Parathyroid adenoma (tissue), 2 donors: ENCODE results near the gene ABCC9.
"Not testable (repeated sequence)": the region's sequence is repeated elsewhere in the genome, so short reads cannot be mapped to it uniquely, and the experiment has no call there.

ENCODE experiments used
- H2AFZ ChIP-seq: fragments of 300-600 bp; sonication (generic); one replicate; pipeline ENCODE4 v1.7.0; 2017; ENCODE audit warnings: antibody characterized with exemption, mild to moderate bottlenecking
- H3K27ac ChIP-seq: fragments of 300-600 bp; sonication (generic); one replicate; pipeline ENCODE4 v1.7.0; 2017
- H3K27me3 ChIP-seq: fragments of 300-600 bp; sonication (generic); one replicate; pipeline ENCODE4 v1.7.0; 2017; ENCODE audit warnings: low read length; ENCODE audit not compliant: control insufficient read depth, insufficient read depth
- H3K36me3 ChIP-seq: fragments of 300-600 bp; sonication (generic); one replicate; pipeline ENCODE4 v1.7.0; 2017; ENCODE audit warnings: low read length; ENCODE audit not compliant: control insufficient read depth, insufficient read depth
- H3K4me1 ChIP-seq: fragments of 300-600 bp; sonication (generic); one replicate; pipeline ENCODE4 v1.7.0; 2017; ENCODE audit warnings: control low read depth
- H3K4me2 ChIP-seq: fragments of 300-600 bp; sonication (generic); one replicate; pipeline ENCODE4 v1.7.0; 2017; ENCODE audit warnings: low read length
- H3K4me3 ChIP-seq: fragments of 300-600 bp; sonication (generic); one replicate; pipeline ENCODE4 v1.7.0; 2017; ENCODE audit warnings: low read depth, low read length
- H3K79me2 ChIP-seq: fragments of 300-600 bp; sonication (generic); one replicate; pipeline ENCODE4 v1.7.0; 2017; ENCODE audit warnings: control low read depth
- H3K9ac ChIP-seq: fragments of 300-600 bp; sonication (generic); one replicate; pipeline ENCODE4 v1.7.0; 2017; ENCODE audit warnings: mild to moderate bottlenecking
- H3K9me3 ChIP-seq: fragments of 300-600 bp; sonication (generic); one replicate; pipeline ENCODE4 v1.7.0; 2017; ENCODE audit warnings: low read length; ENCODE audit not compliant: control insufficient read depth
- CTCF ChIP-seq: fragments of 300-600 bp; sonication (generic); IDR thresholded peaks from one replicate; pipeline ENCODE4 v1.7.0; 2017; ENCODE audit warnings: antibody characterized with exemption, mild to moderate bottlenecking
- donor health status: primary hyperparathyroidism.

Gene ABCC9

DNA sequence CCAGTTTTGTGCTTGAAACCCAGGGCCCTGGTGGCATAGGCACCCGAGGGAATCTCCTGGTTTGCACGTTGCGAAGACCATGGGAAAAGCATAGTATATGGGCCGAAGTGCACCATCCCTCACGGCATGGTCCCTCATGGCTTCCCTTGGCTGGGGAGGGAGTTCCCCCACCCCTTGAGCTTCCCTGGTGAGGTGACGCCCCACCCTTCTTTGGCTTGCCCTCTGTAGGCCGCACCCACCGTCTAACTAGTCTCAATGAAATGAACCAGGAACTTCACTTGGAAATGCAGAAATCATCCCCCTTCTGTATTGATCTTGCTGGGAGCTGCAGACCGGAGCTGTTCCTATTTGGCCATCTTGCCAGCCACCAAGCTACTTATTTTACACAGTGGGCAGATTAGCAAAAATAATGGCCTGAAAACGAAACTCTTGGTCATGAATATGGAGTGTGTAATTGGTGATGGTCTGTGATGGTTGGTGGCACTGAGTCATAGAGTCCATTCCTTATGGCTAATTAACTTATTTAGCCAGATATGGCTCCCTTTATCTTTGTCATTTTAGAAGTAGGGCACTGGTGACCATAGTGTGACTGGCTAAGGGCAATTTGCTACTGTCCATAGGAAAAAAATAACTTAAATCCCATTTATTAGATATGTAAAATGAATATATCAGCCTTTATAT is 145.4 kb downstream of the ABCC9 start:
- no peak overlapping the region for H3K27ac ChIP-seq
- H3K4me3 ChIP-seq: no peak overlapping the region
- no peaks in the 10 kb centered on the region for H3K36me3 ChIP-seq
- no peaks in the 10 kb centered on the region for H3K9me3 ChIP-seq
- H3K27me3 ChIP-seq: no peaks in the 10 kb centered on the region
- no peak overlapping the region for H3K9ac ChIP-seq
- no peak for TF ChIP-seq CTCF
- no peaks in the 10 kb centered on the region for H3K79me2 ChIP-seq
- no peak overlapping the region for H3K4me2 ChIP-seq
- H2AFZ ChIP-seq: no peak overlapping the region
- no peaks in the 10 kb centered on the region for H3K4me1 ChIP-seq

- H3K9me3 ChIP-seq, H3K27ac ChIP-seq, H3K36me3 ChIP-seq, H2AFZ ChIP-seq, H3K4me2 ChIP-seq, H3K79me2 ChIP-seq, H3K4me1 ChIP-seq, H3K9ac ChIP-seq, H3K4me3 ChIP-seq, H3K27me3 ChIP-seq: not testable (repeated sequence)
Measured at GRCh38 chr12:21794807-21795595, 146.2 kb downstream of the ABCC9 start.

- not testable (repeated sequence) for H3K4me3 ChIP-seq, H2AFZ ChIP-seq, H3K27me3 ChIP-seq, H3K9ac ChIP-seq, H3K4me1 ChIP-seq, H3K36me3 ChIP-seq, H3K4me2 ChIP-seq, H3K9me3 ChIP-seq, H3K27ac ChIP-seq, H3K79me2 ChIP-seq
Measured at GRCh38 chr12:21789687-21790086, 151.5 kb downstream of the ABCC9 start.

DNA sequence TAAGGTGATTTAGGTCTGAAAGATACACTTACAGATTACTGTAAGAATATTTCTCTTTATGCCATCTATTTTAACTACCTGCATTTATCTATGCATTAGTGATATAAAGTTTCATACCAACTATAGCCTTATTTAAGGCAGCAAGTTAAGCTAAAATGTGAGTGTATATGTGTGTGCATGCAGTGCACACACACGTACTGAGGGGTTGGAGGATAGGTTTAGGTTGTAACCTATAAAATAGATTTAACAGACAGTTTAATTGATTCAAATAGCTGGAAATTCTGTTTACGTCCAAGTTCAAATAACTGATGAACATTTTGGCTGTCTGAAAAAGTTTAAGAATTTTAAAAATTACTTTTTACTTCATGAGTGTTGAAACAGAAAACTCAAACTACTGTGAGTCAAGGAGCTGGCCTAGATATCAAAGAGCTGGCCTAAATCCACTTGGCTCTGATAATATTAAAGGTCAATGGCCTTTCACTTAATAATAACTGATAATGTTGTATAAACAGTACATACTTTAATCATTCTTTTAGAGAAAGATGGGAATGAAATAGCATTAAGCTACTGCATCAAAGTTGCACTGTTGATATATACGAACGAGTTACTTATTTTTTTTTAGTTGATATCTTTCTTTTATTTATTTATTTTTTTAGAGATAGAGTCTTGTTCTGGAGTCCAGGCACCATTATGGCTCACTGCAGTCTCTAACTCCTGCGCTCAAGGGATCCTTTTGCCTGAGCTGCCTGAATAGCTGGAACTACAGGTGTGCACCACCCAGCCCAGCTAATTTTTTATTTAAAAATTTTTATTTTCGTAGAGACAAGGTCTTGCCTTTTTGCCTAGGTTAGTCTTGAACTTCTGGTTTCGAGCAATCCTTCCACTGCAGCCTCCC is 152.9 kb downstream of the ABCC9 start:
- H3K27me3 ChIP-seq: no peaks in the 10 kb centered on the region
- H3K9me3 ChIP-seq: no peaks in the 10 kb centered on the region
- H3K9ac ChIP-seq: no peak overlapping the region
- H3K36me3 ChIP-seq: no peaks in the 10 kb centered on the region
- H3K4me2 ChIP-seq: no peak overlapping the region
- no peak for TF ChIP-seq CTCF
- no peak overlapping the region for H2AFZ ChIP-seq
- no peak overlapping the region for H3K27ac ChIP-seq
- no peak overlapping the region for H3K4me3 ChIP-seq
- no peaks in the 10 kb centered on the region for H3K4me1 ChIP-seq
- H3K79me2 ChIP-seq: no peaks in the 10 kb centered on the region

DNA sequence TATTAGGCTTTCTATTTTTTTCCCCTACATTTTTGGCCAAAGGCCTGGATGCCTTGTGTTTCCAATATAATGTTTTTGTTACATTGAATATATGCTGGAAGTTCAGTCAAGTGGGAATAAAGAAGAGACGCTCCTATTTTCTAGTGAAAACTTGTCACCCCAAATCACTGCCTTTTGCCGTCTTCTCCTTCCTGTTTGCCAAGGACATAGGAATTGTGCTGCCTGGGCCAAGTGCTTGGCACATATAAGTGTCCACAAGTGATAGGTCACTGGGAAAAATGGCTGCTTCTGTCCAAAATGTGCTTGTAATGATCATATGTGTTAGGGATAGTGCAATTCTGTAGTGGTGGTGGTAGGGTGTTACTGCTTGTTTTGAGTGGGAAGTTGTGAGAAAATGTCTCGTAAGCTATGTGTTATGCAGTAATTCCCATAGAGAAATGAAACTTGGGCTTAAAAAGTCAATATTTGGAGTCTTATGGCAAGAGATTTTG is 155.1 kb downstream of the ABCC9 start:
- Histone ChIP-seq H3K9me3 (no peaks in the 10 kb centered on the region), H3K36me3 (no peaks in the 10 kb centered on the region), H3K4me2 (no peak overlapping the region), H2AFZ (no peak overlapping the region), H3K4me3 (no peak overlapping the region), H3K27ac (no peak overlapping the region), H3K4me1 (no peaks in the 10 kb centered on the region), H3K79me2 (no peaks in the 10 kb centered on the region), H3K27me3 (no peaks in the 10 kb centered on the region), H3K9ac (no peak overlapping the region)
- TF ChIP-seq CTCF: no peak

DNA sequence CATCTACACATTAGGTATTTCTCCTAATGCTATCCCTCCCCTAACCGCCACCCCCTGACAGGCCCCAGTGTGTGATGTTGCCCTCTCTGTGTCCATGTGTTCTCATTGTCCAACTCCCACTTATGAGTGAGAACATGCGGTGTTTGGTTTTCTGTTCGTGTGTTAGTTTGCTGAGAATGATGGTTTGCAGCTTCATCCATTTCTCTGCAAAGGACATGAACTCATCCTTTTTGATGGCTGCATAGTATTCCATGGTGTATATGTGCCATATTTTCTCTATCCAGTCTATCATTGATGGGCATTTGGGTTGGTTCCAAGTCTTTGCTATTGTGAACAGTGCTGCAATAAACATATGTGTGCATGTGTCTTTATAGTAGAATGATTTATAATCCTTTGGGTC is 158.5 kb downstream of the ABCC9 start:
- not testable (repeated sequence) for H3K27me3 ChIP-seq, H2AFZ ChIP-seq, H3K4me1 ChIP-seq, H3K9ac ChIP-seq, H3K4me2 ChIP-seq, H3K79me2 ChIP-seq, H3K9me3 ChIP-seq, H3K4me3 ChIP-seq, H3K36me3 ChIP-seq, H3K27ac ChIP-seq
